H1 (cell line): Measurements from ENCODE around the gene APOA4.

Source experiments
- CBX5 ChIP-seq: fragments of 300-800, 300-1000 bp; sonication (generic); IDR thresholded peaks from 2 replicates; pipeline ENCODE4 v1.7.1; 2016; ENCODE audit warnings: antibody characterized with exemption, low read length, low read depth
- CEBPB ChIP-seq: IDR thresholded peaks from 2 replicates; pipeline ENCODE4 v1.6.1; 2012; ENCODE audit warnings: low read depth, low read length
- EZH2 ChIP-seq: fragments of 200-600 bp; sonication (generic); IDR thresholded peaks from 2 replicates; pipeline ENCODE4 v1.7.1; 2012; ENCODE audit warnings: low read depth, mild to moderate bottlenecking, moderate library complexity, low read length, inconsistent platforms; ENCODE audit not compliant: severe bottlenecking
- HDAC2 ChIP-seq, 2 experiments: fragments of 300-600 bp in 1 of 2; sonication (generic) in 1 of 2; IDR thresholded peaks; 2 replicates each; pipeline ENCODE4 v1.6.1; 2011 to 2012; ENCODE audit warnings: low read depth in 2 of 2, low read length in 2 of 2, mild to moderate bottlenecking in 2 of 2, moderate library complexity in 2 of 2, borderline replicate concordance in 1 of 2, inconsistent platforms in 1 of 2
- JUN ChIP-seq: IDR thresholded peaks from 2 replicates; pipeline ENCODE4 v1.6.1; 2011; ENCODE audit warnings: low read depth, mild to moderate bottlenecking, improper control_type of control experiment, low read length
- PHF8 ChIP-seq: fragments of 200-600 bp; sonication (generic); conservative IDR thresholded peaks from 2 replicates; pipeline ENCODE4 v1.7.1; 2012; ENCODE audit warnings: low read depth, mild to moderate bottlenecking, inconsistent platforms, low read length, moderate library complexity
- POLR2AphosphoS5 ChIP-seq: IDR thresholded peaks from 2 replicates; pipeline ENCODE4 v1.6.1; 2011; ENCODE audit warnings: low read depth, low read length
- SP1 ChIP-seq: IDR thresholded peaks from 2 replicates; pipeline ENCODE4 v1.6.1; 2011; ENCODE audit warnings: low read depth, low read length
- TAF7 ChIP-seq: optimal IDR thresholded peaks from 2 replicates; pipeline ENCODE3; 2011; ENCODE audit warnings: low read depth, mild to moderate bottlenecking, inconsistent platforms, low read length, moderate library complexity, borderline replicate concordance

DNA sequence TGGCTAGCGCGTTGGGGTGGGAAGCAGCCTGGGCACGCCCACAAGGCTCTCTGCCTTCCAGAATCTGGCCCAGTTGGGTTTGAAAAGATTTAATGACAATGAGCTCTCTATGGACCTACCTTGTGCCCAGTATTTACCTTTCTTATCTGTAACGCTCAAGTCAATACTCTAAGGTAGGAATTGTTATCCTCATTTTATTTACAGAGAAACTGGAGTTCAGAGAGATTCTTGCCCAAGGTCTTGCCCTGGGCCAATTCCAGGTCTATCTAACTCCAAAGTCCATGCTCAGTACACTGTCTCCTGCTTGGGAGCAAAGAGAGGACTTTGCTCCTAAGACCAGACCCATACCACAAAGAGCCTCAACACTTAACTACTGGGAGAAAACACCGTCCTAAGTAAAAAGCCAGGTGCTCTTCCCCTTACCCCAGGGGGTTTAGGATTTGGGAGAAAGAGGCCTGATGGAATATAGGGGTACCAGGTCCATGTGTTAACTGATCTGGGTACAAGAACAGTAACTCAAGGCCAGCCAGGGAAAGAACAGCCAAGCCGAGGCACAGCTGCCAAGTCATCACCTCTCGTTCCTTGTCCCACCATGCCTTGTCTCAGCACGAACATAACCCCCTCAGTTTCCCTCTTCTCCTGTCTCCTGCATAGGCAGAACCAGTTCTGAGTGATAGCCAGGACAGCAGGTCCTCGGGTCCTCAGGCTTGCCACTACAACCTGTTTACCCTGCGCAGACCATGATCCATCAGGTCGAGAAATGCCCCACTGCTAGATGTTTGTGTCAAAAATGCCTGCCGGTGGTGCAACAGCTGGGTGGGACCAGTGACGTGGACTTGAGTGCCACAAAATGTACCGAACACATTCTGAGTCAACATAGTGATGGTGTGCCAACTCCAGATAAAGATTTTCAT, 14.6 kb downstream of the APOA4 start:
- TF ChIP-seq POLR2AphosphoS5 = no peak
- TF ChIP-seq PHF8 = no peak
- no peak for TF ChIP-seq JUN
- TF ChIP-seq CBX5 = no peak
- TF ChIP-seq HDAC2 (IDR thresholded peaks at IDR 0.05; ENCODE audit: borderline replicate concordance in 1 of 2, low read depth in 2 of 2, low read length in 2 of 2) = no peak
- TF ChIP-seq SP1 = no peak
- no peak for TF ChIP-seq TAF7
- TF ChIP-seq EZH2 = no peak
- TF ChIP-seq CEBPB = no peak
